Heart right ventricle (tissue), 16 donors: Measurements from ENCODE around the gene FLRT2. TPM values are rescaled to one million over a fixed set of nuclear protein-coding genes. Genes with fewer than 3 reads are reported as not detected.

Experiments
- ATAC-seq, 8 donors: fragments of 200-7000 bp; cut with Tn5 transposase; one replicate each; pipeline ENCODE4 v1.9.1; 2020; ENCODE audit warnings: mild to moderate bottlenecking in 8 of 8, moderate library complexity in 8 of 8, moderate number of reproducible peaks in 1 of 8
- DNase-seq, 2 donors: peaks; one replicate each; pipeline ENCODE4 v3.0.0-alpha.2; 2020
- H3K27ac ChIP-seq, 10 donors: fragments of 200-600 bp; sonication (generic) in 2 of 10; one replicate each; pipeline versions ENCODE4 v1.5.0 to v1.8.0; 2020 to 2022; ENCODE audit warnings: mild to moderate bottlenecking in 3 of 10
- H3K27me3 ChIP-seq, 7 donors: fragments of 200-600 bp; one replicate each; pipeline ENCODE4 v1.8.0; 2021 to 2022; ENCODE audit warnings: mild to moderate bottlenecking in 2 of 7
- H3K36me3 ChIP-seq, 9 donors: fragments of 200-600 bp; sonication (generic) in 1 of 9; one replicate each; pipeline versions ENCODE4 v1.5.0 to v1.8.0; 2020 to 2022; ENCODE audit warnings: mild to moderate bottlenecking in 2 of 9
- H3K4me1 ChIP-seq, 9 donors: fragments of 200-600 bp; sonication (generic) in 1 of 9; one replicate each; pipeline versions ENCODE4 v1.5.0 to v1.8.0; 2020 to 2022; ENCODE audit warnings: mild to moderate bottlenecking in 4 of 9
- H3K4me3 ChIP-seq, 10 donors: fragments of 200-600 bp; sonication (generic) in 2 of 10; one replicate each; pipeline versions ENCODE4 v1.5.0 to v1.8.0; 2020 to 2022; ENCODE audit warnings: mild to moderate bottlenecking in 7 of 10, moderate library complexity in 2 of 10
- H3K9me3 ChIP-seq, 11 donors: fragments of 200-600 bp in 10 of 11; sonication (generic) in 2 of 11; one replicate each; pipeline versions ENCODE4 v1.5.0 to v1.8.0; 2013 to 2022; ENCODE audit warnings: mild to moderate bottlenecking in 2 of 11, control low read depth in 1 of 11, moderate library complexity in 1 of 11
- WGBS, 2 donors: extraction: QIAGEN DNeasy Blood & Tissue Kit; methylation state at CpG; one replicate each; pipeline ENCODE4 v1.1.7; 2013; ENCODE audit warnings: inconsistent platforms in 1 of 2; 5-methylcytosine and 5-hydroxymethylcytosine counted together
- intact Hi-C, 10 donors: fragments of 100-400 bp; cut with DNase I; formaldehyde crosslinking; loops; one replicate each; pipeline versions ENCODE4 v1.11.1 to v1.14.2; 2022
- long read RNA-seq, 3 donors: library from polyadenylated mRNA; unstranded; transcript quantifications; one replicate each; pipeline ENCODE4 v2.0.0, GENCODE V29; 2020 to 2021
- polyA plus RNA-seq, 2 donors: library from polyadenylated mRNA; stranded (reverse); fragments of 200-250 nt; gene quantifications; one replicate each; pipeline ENCODE4 v1.2.3, GENCODE V29; 2013
- total RNA-seq, 10 donors: library from RNA; stranded (reverse); fragmentation: NEBNext Ultra II Directional in 3 of 10; extraction: Animal tissue kit (Norgen Biotek cat#: 25700) in 3 of 10; gene quantifications; one replicate each; pipeline versions ENCODE4 v1.2.1 to v1.2.4, GENCODE V29; 2021 to 2023
- TF ChIP-seq, protein P1 (sequence below), 9 donors: fragments of 200-600 bp; sonication (generic) in 2 of 9; IDR thresholded peaks; one replicate each; pipeline versions ENCODE4 v1.5.0 to v1.8.0; 2021 to 2022; ENCODE audit warnings: antibody characterized with exemption in 9 of 9, mild to moderate bottlenecking in 5 of 9, moderate library complexity in 1 of 9
- donor health status: Arrhythmogenic right ventricular cardiomyopathy.
- donor health status: ischemic (EF 13 %, LVEDD 7.1; RV severe dilation, severe dysfunction).
- donor health status: healthy with polysubstance abuse.
- donor health status: DM: no; HTN: yes; CAD: no.
- donor health status: DM: no; HTN: no; CAD: no.
- donor health status: ischemic (EF 25% LVEDD 6.9; RV normal size, moderate dysfunction).
- donor health status: ischemic (EF 25% LVEDD 5.7; RV mildly dilated, moderate dysfunction).
- donor health status: healthy.
- donor health status: DM: yes; HTN: yes; CAD: no.
- donor health status: Ischemic cardiomyopathy.
- donor health status: ischemic (EF 35%, LVEDD 5.7; RV mildly dilated, moderate dysfunction).
- donor health status: nonischemic (EF 11% LVEDD 7.7; RV severe dilation, severe dysfunction).
- donor health status: DM: yes; HTN: yes; CAD: no.
- donor health status: PGD.
- donor health status: ischemic (EF 29% LVEDD 5.4; RV normal size, mild dysfunction).
- donor health status: nonischemic (EF 23%, LVEDD 6.1; RV moderate dilation, normal function).

FLRT2 gene, protein sequence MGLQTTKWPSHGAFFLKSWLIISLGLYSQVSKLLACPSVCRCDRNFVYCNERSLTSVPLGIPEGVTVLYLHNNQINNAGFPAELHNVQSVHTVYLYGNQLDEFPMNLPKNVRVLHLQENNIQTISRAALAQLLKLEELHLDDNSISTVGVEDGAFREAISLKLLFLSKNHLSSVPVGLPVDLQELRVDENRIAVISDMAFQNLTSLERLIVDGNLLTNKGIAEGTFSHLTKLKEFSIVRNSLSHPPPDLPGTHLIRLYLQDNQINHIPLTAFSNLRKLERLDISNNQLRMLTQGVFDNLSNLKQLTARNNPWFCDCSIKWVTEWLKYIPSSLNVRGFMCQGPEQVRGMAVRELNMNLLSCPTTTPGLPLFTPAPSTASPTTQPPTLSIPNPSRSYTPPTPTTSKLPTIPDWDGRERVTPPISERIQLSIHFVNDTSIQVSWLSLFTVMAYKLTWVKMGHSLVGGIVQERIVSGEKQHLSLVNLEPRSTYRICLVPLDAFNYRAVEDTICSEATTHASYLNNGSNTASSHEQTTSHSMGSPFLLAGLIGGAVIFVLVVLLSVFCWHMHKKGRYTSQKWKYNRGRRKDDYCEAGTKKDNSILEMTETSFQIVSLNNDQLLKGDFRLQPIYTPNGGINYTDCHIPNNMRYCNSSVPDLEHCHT
- total RNA-seq (1 to 10 TPM; 1.5 to 7.5 (median 3.4) TPM), polyA plus RNA-seq (1 to 10 TPM; 1.1 to 1.5 TPM)
- long read RNA-seq, donor 1, result 0 reads
- long read RNA-seq, donor 2, partial matches to known transcripts, result 0 of 1 reads
- long read RNA-seq, donor 2, other reads (novel, unspliced or antisense), result 1 of 1 reads
- long read RNA-seq, donor 3, result 0 reads

DNA sequence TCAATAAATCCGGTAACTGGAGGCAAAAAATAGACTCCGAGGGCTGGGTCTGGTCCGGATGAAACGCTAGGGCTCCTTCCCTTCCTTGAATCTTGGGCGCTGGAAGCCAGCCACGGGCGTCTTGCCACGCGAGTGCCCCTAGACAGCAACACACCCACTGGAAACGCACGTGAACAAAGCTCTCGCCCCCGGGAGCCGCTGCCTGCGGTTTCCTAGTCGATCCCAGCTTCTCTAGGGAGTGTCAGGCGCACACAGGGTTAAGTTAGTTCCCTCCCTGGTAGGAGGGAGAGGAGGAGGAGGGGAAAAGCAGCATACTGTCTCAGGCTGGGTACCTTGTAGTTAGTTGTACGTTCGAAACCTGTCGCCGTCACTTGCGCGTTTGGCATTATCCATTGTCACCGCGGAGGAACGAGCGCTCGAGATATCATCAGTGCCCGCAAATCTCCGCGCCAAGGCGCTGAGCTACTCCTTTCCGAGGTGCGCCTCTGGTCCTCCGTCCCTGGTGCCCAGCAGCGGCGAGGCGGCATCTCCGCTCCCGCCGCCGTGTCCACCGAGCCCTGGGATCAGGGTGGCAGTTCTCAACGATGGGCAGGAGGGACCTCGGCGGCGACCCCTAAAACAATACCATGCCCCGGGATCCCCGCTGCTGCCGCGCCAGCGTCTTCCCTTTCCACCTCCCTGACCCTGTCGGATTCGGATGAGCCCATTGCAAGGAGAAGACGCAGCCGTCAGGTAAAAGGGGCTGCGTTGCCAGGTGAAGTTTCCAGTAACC lies at the start of gene FLRT2:
FLRT2 (plus strand) TSS at position 342 of the 772 bp plus-strand sequence. CDS start 91,371 bp downstream, outside the sequence.
- peak within 1 kb of the TSS; percentile 9 to 75 (median 69) for H3K27ac ChIP-seq
- H3K9me3 ChIP-seq, result no peaks in the 10 kb centered on the region
- H3K27me3 ChIP-seq, result peaks cover 0 to 67% (median 55%) of the 10 kb centered on the region in 7 donors
- H3K4me1 ChIP-seq, result peaks cover 8 to 61% (median 46%) of the 10 kb centered on the region in 9 donors
- H3K36me3 ChIP-seq, result no peaks in the 10 kb centered on the region
- WGBS, 2 donors, result 0 to 1% methylated on average over 57 of the region's 57 CpGs
- TF ChIP-seq, protein P1, sequence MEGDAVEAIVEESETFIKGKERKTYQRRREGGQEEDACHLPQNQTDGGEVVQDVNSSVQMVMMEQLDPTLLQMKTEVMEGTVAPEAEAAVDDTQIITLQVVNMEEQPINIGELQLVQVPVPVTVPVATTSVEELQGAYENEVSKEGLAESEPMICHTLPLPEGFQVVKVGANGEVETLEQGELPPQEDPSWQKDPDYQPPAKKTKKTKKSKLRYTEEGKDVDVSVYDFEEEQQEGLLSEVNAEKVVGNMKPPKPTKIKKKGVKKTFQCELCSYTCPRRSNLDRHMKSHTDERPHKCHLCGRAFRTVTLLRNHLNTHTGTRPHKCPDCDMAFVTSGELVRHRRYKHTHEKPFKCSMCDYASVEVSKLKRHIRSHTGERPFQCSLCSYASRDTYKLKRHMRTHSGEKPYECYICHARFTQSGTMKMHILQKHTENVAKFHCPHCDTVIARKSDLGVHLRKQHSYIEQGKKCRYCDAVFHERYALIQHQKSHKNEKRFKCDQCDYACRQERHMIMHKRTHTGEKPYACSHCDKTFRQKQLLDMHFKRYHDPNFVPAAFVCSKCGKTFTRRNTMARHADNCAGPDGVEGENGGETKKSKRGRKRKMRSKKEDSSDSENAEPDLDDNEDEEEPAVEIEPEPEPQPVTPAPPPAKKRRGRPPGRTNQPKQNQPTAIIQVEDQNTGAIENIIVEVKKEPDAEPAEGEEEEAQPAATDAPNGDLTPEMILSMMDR (IDR thresholded peaks at IDR 0.05), result no peak
- intact Hi-C loops, result loop anchor here in 7 of 10 donors (5.0 to 10.0 kb wide), 7 partner anchors 113 to 1525 kb away; no protein-coding TSS in a partner anchor
- peak; percentile 42 for DNase-seq
- H3K4me3 ChIP-seq, result peak within 1 kb of the TSS; percentile 25 to 68 (median 61)
- peak; percentile 28 to 60 (median 48) for ATAC-seq

DNA sequence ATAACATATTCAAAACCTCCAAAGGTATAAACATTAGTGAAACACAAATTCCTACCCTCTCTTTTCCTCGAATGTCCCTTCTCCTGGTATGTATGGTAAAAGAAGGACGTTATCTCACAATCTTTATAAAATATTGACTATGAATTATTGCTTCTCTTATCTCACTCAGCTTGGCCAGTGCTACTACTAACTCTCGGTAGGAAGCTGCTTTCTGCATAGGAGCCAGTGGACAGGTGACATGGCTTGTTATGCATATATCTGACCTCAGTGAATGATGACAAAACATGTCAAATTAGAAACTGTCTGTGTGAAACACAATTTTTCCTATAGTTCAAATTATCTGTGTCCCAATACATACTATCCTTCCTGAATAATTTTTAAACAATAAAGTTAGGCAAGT lies 48.5 kb upstream of the FLRT2 start:
- ATAC-seq (no peak), DNase-seq (no peak)
- no peaks in the 10 kb centered on the region for H3K36me3 ChIP-seq
- H3K4me3 ChIP-seq, result no peak overlapping the region
- no peaks in the 10 kb centered on the region for H3K9me3 ChIP-seq
- 91 to 92% methylated on average over 3 of the region's 3 CpGs for WGBS, 2 donors
- no peaks in the 10 kb centered on the region for H3K27me3 ChIP-seq
- intact Hi-C loops, result no loop called here
- no peak overlapping the region for H3K27ac ChIP-seq
- TF ChIP-seq, protein P1 (IDR thresholded peaks at IDR 0.05), result no peak
- peaks cover 0 to 10% (median 0%) of the 10 kb centered on the region in 9 donors for H3K4me1 ChIP-seq

GRCh38 chr14:85482552-85482951 lies 47.4 kb upstream of the FLRT2 start:
- intact Hi-C loops, result no loop called here
- H3K36me3 ChIP-seq, result no peaks in the 10 kb centered on the region
- peaks cover 0 to 10% (median 0%) of the 10 kb centered on the region in 9 donors for H3K4me1 ChIP-seq
- ATAC-seq (no peak), DNase-seq (no peak)
- no peaks in the 10 kb centered on the region for H3K27me3 ChIP-seq
- no peak overlapping the region for H3K4me3 ChIP-seq
- H3K9me3 ChIP-seq, result no peaks in the 10 kb centered on the region
- no peak overlapping the region for H3K27ac ChIP-seq
- WGBS, 2 donors, result 83 to 95% methylated on average over 4 of the region's 4 CpGs
- TF ChIP-seq, protein P1 (IDR thresholded peaks at IDR 0.05), result no peak

DNA sequence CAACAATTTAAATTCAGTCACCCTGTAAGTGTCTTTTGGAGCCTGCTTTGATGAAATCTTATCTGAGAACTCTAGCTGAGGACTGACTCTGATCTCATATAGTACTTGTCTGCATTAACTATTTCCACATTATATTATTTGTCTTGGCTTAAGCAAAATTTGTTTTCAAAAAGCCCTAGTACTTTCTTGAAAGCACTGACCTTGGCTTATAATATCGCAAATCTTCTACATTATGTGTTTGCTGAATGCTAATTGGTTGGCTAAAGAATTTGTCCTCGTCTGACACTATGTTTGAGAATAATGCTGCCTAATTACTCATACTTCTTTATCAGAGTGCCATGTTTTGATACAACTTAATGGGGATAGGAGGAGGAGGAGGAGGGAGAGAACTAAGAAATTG lies 46.9 kb upstream of the FLRT2 start:
- Histone ChIP-seq H3K4me3 (no peak overlapping the region), H3K4me1 (peaks cover 0 to 10% (median 0%) of the 10 kb centered on the region in 9 donors), H3K27me3 (no peaks in the 10 kb centered on the region), H3K27ac (peak overlapping the region in 1 of 10 donors; percentile 8), H3K36me3 (no peaks in the 10 kb centered on the region), H3K9me3 (no peaks in the 10 kb centered on the region)
- TF ChIP-seq, protein P1 (IDR thresholded peaks at IDR 0.05), result no peak
- WGBS, 2 donors, result 39 to 49% methylated on average over 2 of the region's 2 CpGs
- ATAC-seq (no peak), DNase-seq (no peak)
- intact Hi-C loops, result no loop called here
